Gastroesophageal sphincter (tissue), 3 donors: Measurements from ENCODE around the gene FOXO3.

Experiments
- CTCF ChIP-seq, 4 experiments: fragments of 200-600 bp in 2 of 4; fragments of 450-650 bp in 2 of 4; sonication (generic) in 1 of 4; IDR thresholded peaks; one replicate each; pipeline ENCODE4 v1.5.1; 2017 to 2019; ENCODE audit warnings: antibody characterized with exemption in 4 of 4, mild to moderate bottlenecking in 2 of 4, moderate library complexity in 2 of 4
- POLR2A ChIP-seq, 2 donors: fragments of 450-650 bp; IDR thresholded peaks; one replicate each; pipeline ENCODE4 v1.6.1; 2017; ENCODE audit warnings: antibody characterized with exemption in 2 of 2, mild to moderate bottlenecking in 2 of 2, moderate library complexity in 1 of 2

GRCh38 chr6:108661430-108661829, 100.7 kb downstream of the FOXO3 start:
- TF ChIP-seq CTCF (IDR thresholded peaks at IDR 0.05) (no peak), POLR2A (IDR thresholded peaks at IDR 0.05) (no peak)
